GM21717 (cell line): Measurements from ENCODE around the gene NLRP6.
"Not testable (repeated sequence)": the region's sequence is repeated elsewhere in the genome, so short reads cannot be mapped to it uniquely, and the experiment has no call there.

Experiments used
- ATAC-seq: cut with Tn5 transposase; IDR thresholded peaks from one replicate; pipeline ENCODE4 v1.9.1; 2021; ENCODE audit warnings: mild to moderate bottlenecking, moderate library complexity; ENCODE audit not compliant: unreplicated experiment

The NLRP6 gene

DNA sequence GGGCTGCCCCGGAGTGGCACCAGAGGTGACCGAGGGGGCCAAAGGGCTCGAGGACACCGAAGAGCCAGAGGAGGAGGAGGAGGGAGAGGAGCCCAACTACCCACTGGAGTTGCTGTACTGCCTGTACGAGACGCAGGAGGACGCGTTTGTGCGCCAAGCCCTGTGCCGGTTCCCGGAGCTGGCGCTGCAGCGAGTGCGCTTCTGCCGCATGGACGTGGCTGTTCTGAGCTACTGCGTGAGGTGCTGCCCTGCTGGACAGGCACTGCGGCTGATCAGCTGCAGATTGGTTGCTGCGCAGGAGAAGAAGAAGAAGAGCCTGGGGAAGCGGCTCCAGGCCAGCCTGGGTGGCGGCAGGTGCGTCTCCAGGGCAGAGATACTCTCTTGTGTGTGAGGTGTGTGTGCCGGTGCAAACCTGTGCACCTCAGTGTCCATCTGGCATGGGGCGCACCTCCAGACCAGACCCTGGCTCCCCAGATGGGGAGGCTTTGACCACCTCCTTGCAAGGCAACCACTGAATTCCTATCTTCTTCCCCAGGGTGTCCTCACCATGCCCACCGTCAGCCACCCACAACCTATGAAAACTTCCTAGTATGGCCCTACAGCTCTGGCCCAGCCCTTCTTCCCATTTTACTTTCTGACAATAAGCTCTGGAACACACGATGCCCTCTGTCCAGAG lies 3.4 kb downstream of the NLRP6 start:
- no peak for ATAC-seq

- no peak for ATAC-seq
Observed at GRCh38 chr11:282171-282570, 4.0 kb downstream of the NLRP6 start.

GRCh38 chr11:282630-283360 lies 4.6 kb downstream of the NLRP6 start:
- no peak for ATAC-seq

- ATAC-seq = no peak
Observed at GRCh38 chr11:283405-284104, 5.3 kb downstream of the NLRP6 start.

- no peak for ATAC-seq
Observed at GRCh38 chr11:284105-285020, 6.2 kb downstream of the NLRP6 start.

GRCh38 chr11:285021-285893 lies 7.0 kb downstream of the NLRP6 start:
- ATAC-seq = no peak

DNA sequence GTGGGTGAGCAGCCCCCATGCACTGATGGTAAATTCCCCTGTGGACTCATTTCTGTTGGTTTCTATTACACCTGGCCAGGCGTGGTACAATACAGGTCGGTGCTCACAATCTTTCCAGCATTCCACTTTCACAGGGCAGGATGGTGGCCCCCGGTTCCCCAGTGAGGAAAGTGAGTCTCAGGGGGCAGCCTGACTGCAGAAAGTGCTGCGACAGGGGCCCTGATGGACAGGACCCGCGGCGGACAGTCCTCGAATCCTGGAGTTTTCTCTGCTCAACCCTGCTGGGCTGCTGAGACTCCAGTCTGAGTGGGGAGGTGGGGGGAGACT lies 7.7 kb downstream of the NLRP6 start:
- ATAC-seq = no peak

DNA sequence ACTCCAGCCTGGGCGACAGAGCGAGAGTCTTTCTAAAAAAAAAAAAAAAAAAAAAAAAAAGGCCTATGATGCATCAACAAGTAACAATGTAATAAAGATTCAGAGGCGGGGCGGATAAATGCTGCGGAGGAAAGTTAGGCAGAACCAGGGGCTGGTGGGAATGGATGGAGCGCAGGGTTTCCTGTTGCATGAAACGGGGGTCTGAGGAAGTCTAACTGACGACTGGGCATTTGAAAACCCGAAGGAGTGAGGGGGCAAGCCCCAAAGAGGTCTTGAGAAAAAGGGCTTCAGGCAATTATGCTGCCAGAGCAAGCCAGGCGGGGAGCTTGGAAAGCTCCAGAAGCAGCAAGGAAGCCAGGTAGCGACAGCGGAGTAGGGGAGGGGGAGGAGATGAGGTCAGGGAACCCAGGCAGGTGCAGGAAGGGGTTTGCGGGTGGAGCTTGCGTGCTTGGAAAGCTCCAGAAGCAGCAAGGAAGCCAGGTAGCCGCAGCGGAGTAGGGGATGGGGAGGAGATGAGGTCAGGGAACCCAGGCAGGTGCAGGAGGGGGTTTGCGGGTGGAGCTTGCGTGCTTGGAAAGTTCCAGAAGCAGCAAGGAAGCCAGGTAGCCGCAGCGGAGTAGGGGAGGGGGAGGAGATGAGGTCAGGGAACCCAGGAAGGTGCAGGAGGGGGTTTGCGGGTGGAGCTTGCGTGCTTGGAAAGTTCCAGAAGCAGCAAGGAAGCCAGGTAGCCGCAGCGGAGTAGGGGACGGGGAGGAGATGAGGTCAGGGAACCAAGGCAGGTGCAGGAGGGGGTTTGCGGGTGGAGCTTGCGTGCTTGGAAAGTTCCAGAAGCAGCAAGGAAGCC lies 9.0 kb downstream of the NLRP6 start:
- not testable (repeated sequence) for ATAC-seq

- no peak for ATAC-seq
Observed at GRCh38 chr11:287821-288477, 9.7 kb downstream of the NLRP6 start.

GRCh38 chr11:288478-289397 lies 10.5 kb downstream of the NLRP6 start, which contains the start of gene PGGHG:
PGGHG (plus strand) TSS chr11:289126; CDS start chr11:289817, 691 bp downstream.
- no peak for ATAC-seq

- no peak for ATAC-seq
Observed at GRCh38 chr11:289398-289711, 11.1 kb downstream of the NLRP6 start.

DNA sequence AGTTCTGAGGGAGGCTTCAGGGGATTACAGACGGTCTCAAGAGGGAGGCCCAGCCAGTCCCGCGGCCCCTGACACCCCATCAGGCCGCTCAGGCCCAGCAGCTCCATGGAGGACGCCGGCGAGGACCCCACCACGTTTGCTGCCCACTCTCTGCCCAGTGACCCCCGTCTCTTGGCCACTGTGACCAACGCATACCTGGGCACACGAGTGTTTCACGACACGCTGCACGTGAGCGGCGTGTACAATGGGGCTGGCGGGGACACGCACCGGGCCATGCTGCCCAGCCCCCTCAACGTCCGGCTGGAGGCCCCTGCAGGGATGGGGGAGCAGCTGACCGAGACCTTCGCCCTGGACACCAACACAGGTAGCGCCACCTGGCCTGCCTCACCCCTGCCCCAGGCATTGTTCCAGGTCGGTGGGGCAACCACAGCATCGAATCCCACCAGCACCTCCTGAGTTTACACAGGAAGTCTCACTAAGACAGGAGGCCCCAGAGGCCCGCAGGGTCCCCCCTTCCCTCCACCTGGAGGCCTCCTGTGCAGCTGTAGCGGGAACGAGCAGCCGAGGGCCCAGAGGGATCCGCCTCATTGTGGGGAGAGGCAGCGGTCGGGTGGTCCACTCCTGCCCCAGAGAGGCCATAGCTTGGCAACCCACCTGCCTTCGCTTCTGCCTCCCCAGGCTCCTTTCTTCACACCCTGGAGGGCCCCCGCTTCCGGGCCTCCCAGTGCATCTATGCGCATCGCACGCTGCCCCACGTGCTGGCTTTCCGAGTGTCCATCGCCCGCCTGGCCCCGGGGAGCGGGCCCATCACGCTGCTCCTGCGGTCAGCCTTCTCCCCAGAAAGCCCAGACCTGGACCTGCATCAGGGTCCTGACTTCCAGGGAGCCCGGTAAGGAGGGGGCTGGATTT lies 11.8 kb downstream of the NLRP6 start:
- no peak for ATAC-seq

DNA sequence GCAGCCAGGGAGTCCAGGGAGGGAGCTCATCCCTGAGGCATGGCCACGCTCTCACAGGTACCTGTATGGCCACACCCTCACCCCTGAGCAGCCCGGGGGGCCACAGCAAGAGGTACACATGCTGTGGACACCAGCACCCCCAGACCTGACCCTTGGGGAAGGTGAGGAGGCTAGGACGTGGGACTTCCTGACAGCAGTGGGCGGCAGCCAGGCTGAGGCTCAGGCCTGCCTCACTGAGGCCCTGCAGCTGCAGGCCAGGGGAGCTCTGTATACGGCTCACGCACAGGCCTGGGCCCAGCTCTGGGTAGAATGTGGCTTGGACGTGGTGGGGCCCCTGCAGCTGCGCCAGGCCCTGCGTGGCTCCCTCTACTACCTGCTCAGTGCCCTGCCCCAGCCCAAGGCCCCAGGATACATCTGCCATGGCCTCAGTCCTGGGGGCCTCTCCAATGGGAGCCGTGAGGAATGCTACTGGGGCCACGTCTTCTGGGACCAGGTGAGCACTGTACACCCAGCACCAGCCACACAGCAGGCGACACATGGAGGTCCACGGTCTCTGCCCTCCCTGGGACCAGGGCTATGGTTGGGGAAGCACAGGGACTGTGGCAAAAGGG lies 12.5 kb downstream of the NLRP6 start:
- no peak for ATAC-seq

- no peak for ATAC-seq
Observed at GRCh38 chr11:291281-292210, 13.3 kb downstream of the NLRP6 start.
